ENCODE results near the gene KRT36. TPM values are rescaled to one million over a fixed set of nuclear protein-coding genes. Genes with fewer than 3 reads are reported as not detected.

The KRT36 gene
- total RNA-seq, 1 experiment from 2014 or later, result not detected

DNA sequence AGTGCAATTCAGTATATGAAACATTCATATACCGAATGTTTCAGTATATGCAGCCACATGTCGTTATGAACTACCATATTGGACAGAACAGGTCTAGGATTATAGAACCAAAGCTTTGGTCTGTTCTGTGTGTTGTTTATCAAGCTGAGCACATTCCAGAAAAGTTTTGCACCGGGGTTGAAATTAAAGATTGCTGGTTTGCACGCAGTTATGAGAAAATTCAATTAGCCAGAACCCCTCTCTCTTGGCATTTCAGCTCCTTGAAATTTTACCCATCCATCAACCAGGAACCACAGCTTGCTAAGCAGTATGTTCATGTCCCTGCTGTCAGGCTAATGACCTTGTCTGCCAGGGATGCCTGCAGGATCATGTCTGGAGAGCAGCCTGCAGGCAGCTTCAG lies 32.0 kb downstream of the KRT36 start:
- Histone ChIP-seq H3K4me3 (ENCODE audit: low read length) (no peak overlapping the region), H3K9me2 (replicated peaks; ENCODE audit: low read length) (no peaks in the 10 kb centered on the region), H3K9me3 (ENCODE audit: low read length) (no peaks in the 10 kb centered on the region), H2AFZ (ENCODE audit: low read length) (no peak overlapping the region), H3K9ac (ENCODE audit: low read length) (no peak overlapping the region), H3K36me3 (ENCODE audit: low read depth, low read length) (no peaks in the 10 kb centered on the region), H3K4me1 (ENCODE audit: insufficient read depth, low read length) (no peaks in the 10 kb centered on the region), H3F3A (ENCODE audit: low read length, unreplicated experiment) (no peaks in the 10 kb centered on the region), H3K79me2 (ENCODE audit: low read length) (no peaks in the 10 kb centered on the region), H4K20me1 (ENCODE audit: low read length) (no peaks in the 10 kb centered on the region), H3K4me2 (ENCODE audit: low read length) (no peak overlapping the region), H3K27ac (ENCODE audit: low read length) (no peak overlapping the region), H3K27me3 (ENCODE audit: low read length) (no peaks in the 10 kb centered on the region)
- no TSS peak for BruUV-seq (replicated peaks)
- intact Hi-C loops (cut with micrococcal nuclease), result no loop called here
- ChIA-PET CTCF (no interaction called here), POLR2A (ENCODE audit: unreplicated experiment) (no interaction called here)
- DNase-seq (no peak), ATAC-seq (no peak)
- TF ChIP-seq, protein P1, sequence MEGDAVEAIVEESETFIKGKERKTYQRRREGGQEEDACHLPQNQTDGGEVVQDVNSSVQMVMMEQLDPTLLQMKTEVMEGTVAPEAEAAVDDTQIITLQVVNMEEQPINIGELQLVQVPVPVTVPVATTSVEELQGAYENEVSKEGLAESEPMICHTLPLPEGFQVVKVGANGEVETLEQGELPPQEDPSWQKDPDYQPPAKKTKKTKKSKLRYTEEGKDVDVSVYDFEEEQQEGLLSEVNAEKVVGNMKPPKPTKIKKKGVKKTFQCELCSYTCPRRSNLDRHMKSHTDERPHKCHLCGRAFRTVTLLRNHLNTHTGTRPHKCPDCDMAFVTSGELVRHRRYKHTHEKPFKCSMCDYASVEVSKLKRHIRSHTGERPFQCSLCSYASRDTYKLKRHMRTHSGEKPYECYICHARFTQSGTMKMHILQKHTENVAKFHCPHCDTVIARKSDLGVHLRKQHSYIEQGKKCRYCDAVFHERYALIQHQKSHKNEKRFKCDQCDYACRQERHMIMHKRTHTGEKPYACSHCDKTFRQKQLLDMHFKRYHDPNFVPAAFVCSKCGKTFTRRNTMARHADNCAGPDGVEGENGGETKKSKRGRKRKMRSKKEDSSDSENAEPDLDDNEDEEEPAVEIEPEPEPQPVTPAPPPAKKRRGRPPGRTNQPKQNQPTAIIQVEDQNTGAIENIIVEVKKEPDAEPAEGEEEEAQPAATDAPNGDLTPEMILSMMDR (conservative IDR thresholded peaks at IDR 0.05; ENCODE audit: low read depth, low read length), result no peak
- TF ChIP-seq EZH2 (IDR thresholded peaks at IDR 0.05; ENCODE audit: low read length, unreplicated experiment), result no peak
- TF ChIP-seq EZH2phosphoT487 (IDR thresholded peaks at IDR 0.05; ENCODE audit: borderline replicate concordance, low read length), result no peak

DNA sequence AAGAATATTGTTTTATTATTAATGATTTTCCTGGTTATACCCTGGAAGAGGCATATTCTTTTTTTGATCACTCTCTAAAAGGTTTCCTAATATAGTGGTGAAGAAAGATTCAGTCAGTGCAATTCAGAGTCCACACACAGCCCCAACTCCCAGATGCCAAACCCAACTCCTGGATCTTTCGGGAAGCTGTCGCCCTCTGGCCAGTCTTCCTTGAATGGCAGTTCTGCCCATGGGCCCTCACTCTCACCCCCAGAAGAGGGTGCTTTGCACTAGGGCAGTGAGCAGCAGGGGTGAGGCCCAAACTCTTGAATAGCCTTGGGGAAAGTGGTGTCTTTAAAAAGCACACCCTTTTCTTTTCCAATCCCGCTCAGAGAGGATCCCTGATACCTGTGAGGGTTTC lies 33.5 kb downstream of the KRT36 start:
- CTCF ChIA-PET, result no interaction called here
- H3K79me2 ChIP-seq (ENCODE audit: low read length), result no peaks in the 10 kb centered on the region
- no peaks in the 10 kb centered on the region for H3K36me3 ChIP-seq (ENCODE audit: low read depth, low read length)
- POLR2A ChIA-PET (ENCODE audit: unreplicated experiment), result no interaction called here
- TF ChIP-seq EZH2phosphoT487 (IDR thresholded peaks at IDR 0.05; ENCODE audit: borderline replicate concordance, low read length), result no peak
- intact Hi-C loops (cut with micrococcal nuclease), result no loop called here
- no peak overlapping the region for H3K9ac ChIP-seq (ENCODE audit: low read length)
- no TSS peak for BruUV-seq (replicated peaks)
- ATAC-seq, result no peak
- no peak overlapping the region for H3K27ac ChIP-seq (ENCODE audit: low read length)
- H3K27me3 ChIP-seq (ENCODE audit: low read length), result no peaks in the 10 kb centered on the region
- no peaks in the 10 kb centered on the region for H3F3A ChIP-seq (ENCODE audit: low read length, unreplicated experiment)
- no peaks in the 10 kb centered on the region for H3K4me1 ChIP-seq (ENCODE audit: insufficient read depth, low read length)
- no peak overlapping the region for H3K4me2 ChIP-seq (ENCODE audit: low read length)
- no peaks in the 10 kb centered on the region for H3K9me2 ChIP-seq (replicated peaks; ENCODE audit: low read length)
- H2AFZ ChIP-seq (ENCODE audit: low read length), result no peak overlapping the region
- no peaks in the 10 kb centered on the region for H4K20me1 ChIP-seq (ENCODE audit: low read length)
- no peak for DNase-seq
- H3K9me3 ChIP-seq (ENCODE audit: low read length), result no peaks in the 10 kb centered on the region
- H3K4me3 ChIP-seq (ENCODE audit: low read length), result no peak overlapping the region

DNA sequence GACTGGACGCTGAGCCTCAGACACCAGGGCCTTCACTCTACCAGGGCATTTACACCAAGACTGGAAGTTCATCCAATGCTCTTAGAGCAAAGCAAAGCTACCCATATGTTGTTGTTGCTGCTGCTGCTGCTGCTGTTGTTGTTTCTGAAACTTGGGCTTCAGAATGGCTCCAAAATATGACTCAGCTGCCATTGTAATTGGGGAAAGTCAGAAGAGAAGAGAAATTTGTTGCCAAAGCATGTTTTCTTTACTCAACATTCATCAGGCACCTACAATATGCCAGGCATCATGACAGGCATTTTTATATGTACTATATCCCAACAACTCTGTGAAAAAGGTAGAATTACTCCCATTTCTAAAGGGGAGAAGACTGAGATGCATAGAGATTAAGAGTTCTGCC lies 34.5 kb downstream of the KRT36 start:
- ChIA-PET POLR2A (ENCODE audit: unreplicated experiment) (no interaction called here), CTCF (no interaction called here)
- no peaks in the 10 kb centered on the region for H3K9me2 ChIP-seq (replicated peaks; ENCODE audit: low read length)
- no peaks in the 10 kb centered on the region for H3K79me2 ChIP-seq (ENCODE audit: low read length)
- no peak overlapping the region for H3K27ac ChIP-seq (ENCODE audit: low read length)
- no peak overlapping the region for H3K4me2 ChIP-seq (ENCODE audit: low read length)
- H3K9me3 ChIP-seq (ENCODE audit: low read length), result no peaks in the 10 kb centered on the region
- no peaks in the 10 kb centered on the region for H3F3A ChIP-seq (ENCODE audit: low read length, unreplicated experiment)
- no TSS peak for BruUV-seq (replicated peaks)
- H3K9ac ChIP-seq (ENCODE audit: low read length), result no peak overlapping the region
- no peaks in the 10 kb centered on the region for H3K4me1 ChIP-seq (ENCODE audit: insufficient read depth, low read length)
- H2AFZ ChIP-seq (ENCODE audit: low read length), result no peak overlapping the region
- no peak overlapping the region for H3K4me3 ChIP-seq (ENCODE audit: low read length)
- no peaks in the 10 kb centered on the region for H3K36me3 ChIP-seq (ENCODE audit: low read depth, low read length)
- intact Hi-C loops (cut with micrococcal nuclease), result no loop called here
- H3K27me3 ChIP-seq (ENCODE audit: low read length), result no peaks in the 10 kb centered on the region
- H4K20me1 ChIP-seq (ENCODE audit: low read length), result no peaks in the 10 kb centered on the region
- no peak for ATAC-seq
- no peak for TF ChIP-seq EZH2phosphoT487 (IDR thresholded peaks at IDR 0.05; ENCODE audit: borderline replicate concordance, low read length)
- TF ChIP-seq EZH2 (IDR thresholded peaks at IDR 0.05; ENCODE audit: low read length, unreplicated experiment), result no peak
- TF ChIP-seq, protein P1 (conservative IDR thresholded peaks at IDR 0.05; ENCODE audit: low read depth, low read length), result no peak
- DNase-seq, result no peak
